Endothelial cell of umbilical vein (primary cell): ENCODE data around the gene BNIP5. TPM values are rescaled to one million over a fixed set of nuclear protein-coding genes. Genes with fewer than 3 reads are reported as not detected.

Source experiments
- BruUV-seq: library from RNA; stranded (reverse); fragments of 400-500 nt; replicated peaks from 2 replicates; lab custom pipeline; 2021; lab: Mats Ljungman, UMichigan
- CTCF ChIA-PET: fragments of 300-600, 350-600 bp; sonication (Branson Sonifier 250); formaldehyde crosslinking; loops from one replicate; lab custom pipeline; 2021; ENCODE audit warnings: antibody characterized with exemption, inconsistent platforms; lab: Charles Lee
- POLR2A ChIA-PET: fragments of 300-600, 350-600 bp; sonication (Branson Sonifier 250); formaldehyde crosslinking; loops from one replicate; lab custom pipeline; 2021; ENCODE audit warnings: antibody characterized with exemption, inconsistent platforms; lab: Charles Lee
- DNase-seq: peaks from one replicate; pipeline ENCODE4 v3.0.0-alpha.2; 2011; ENCODE audit warnings: low read depth, low spot score
- FAIRE-seq: peaks from 2 replicates; lab custom pipeline; 2011; peaks lifted over from hg19 to GRCh38; lab: Jason Lieb, UNC
- H2AFZ ChIP-seq: 2 replicates; pipeline ENCODE4 v1.6.0; 2012; ENCODE audit warnings: low read depth, low read length, control low read depth, inconsistent platforms
- H3K27ac ChIP-seq: 2 replicates; pipeline ENCODE4 v1.5.1; 2011; ENCODE audit warnings: low read depth, mild to moderate bottlenecking, control low read depth, low read length, moderate library complexity; ENCODE audit not compliant: insufficient read depth
- H3K27me3 ChIP-seq, 2 experiments: 2 replicates each; pipeline versions ENCODE4 v1.6.0 to v1.6.1; 2011; ENCODE audit warnings: low read length in 2 of 2, mixed read lengths in 1 of 2; ENCODE audit not compliant: control insufficient read depth in 2 of 2, insufficient read depth in 2 of 2
- H3K36me3 ChIP-seq, 2 experiments: 2 replicates in 1 of 2; 3 replicates in 1 of 2; pipeline ENCODE4 v1.5.1; 2011; ENCODE audit warnings: low read length in 2 of 2, mild to moderate bottlenecking in 1 of 2, moderate library complexity in 1 of 2; ENCODE audit not compliant: control insufficient read depth in 2 of 2, insufficient read depth in 2 of 2; ENCODE audit errors: extremely low read depth in 1 of 2
- H3K4me1 ChIP-seq: 3 replicates; pipeline ENCODE4 v1.5.1; 2011; ENCODE audit warnings: mild to moderate bottlenecking, low read length; ENCODE audit not compliant: control insufficient read depth, insufficient read depth; ENCODE audit errors: extremely low read depth
- H3K4me2 ChIP-seq: 2 replicates; pipeline ENCODE4 v1.6.1; 2011; ENCODE audit warnings: low read length, control low read depth, mixed read lengths; ENCODE audit not compliant: insufficient read depth
- H3K4me3 ChIP-seq, 3 experiments: fragments of 200-600 bp in 1 of 3; sonication (generic), shearing (Covaris generic) in 1 of 3; replicated peaks in 1 of 3; 2 replicates each; pipeline ENCODE4 v1.5.1; 2011 to 2016; ENCODE audit warnings: control low read depth in 3 of 3, low read length in 3 of 3, mild to moderate bottlenecking in 2 of 3, inconsistent platforms in 1 of 3, low read depth in 1 of 3, moderate library complexity in 1 of 3; ENCODE audit not compliant: insufficient read depth in 1 of 3
- H3K79me2 ChIP-seq: 2 replicates; pipeline ENCODE4 v1.6.0; 2012; ENCODE audit warnings: low read length, inconsistent platforms; ENCODE audit not compliant: control insufficient read depth, insufficient read depth
- H3K9ac ChIP-seq: replicated peaks from 2 replicates; pipeline ENCODE3; 2011; ENCODE audit warnings: low read length, control low read depth; ENCODE audit not compliant: insufficient read depth; ENCODE audit errors: extremely low read depth
- H3K9me1 ChIP-seq: replicated peaks from 3 replicates; pipeline ENCODE4 v1.6.0; 2011; ENCODE audit warnings: mild to moderate bottlenecking, low read length; ENCODE audit not compliant: control insufficient read depth, insufficient read depth; ENCODE audit errors: extremely low read depth
- H3K9me3 ChIP-seq: replicated peaks from 2 replicates; pipeline ENCODE4 v1.5.1; 2012; ENCODE audit warnings: low read length, inconsistent platforms; ENCODE audit not compliant: control insufficient read depth, insufficient read depth
- H4K20me1 ChIP-seq: replicated peaks from 2 replicates; pipeline ENCODE3; 2011; ENCODE audit warnings: mild to moderate bottlenecking, low read length; ENCODE audit not compliant: control insufficient read depth, insufficient read depth; ENCODE audit errors: extremely low read depth
- EZH2 ChIP-seq: IDR thresholded peaks from 2 replicates; pipeline ENCODE4 v1.6.1; 2012; ENCODE audit warnings: borderline replicate concordance, low read depth, mild to moderate bottlenecking, moderate library complexity, low read length, inconsistent platforms; ENCODE audit not compliant: severe bottlenecking
- FOS ChIP-seq: IDR thresholded peaks from 2 replicates; pipeline ENCODE4 v1.6.1; 2011; ENCODE audit warnings: mild to moderate bottlenecking, low read length, moderate library complexity, borderline replicate concordance; ENCODE audit not compliant: insufficient read depth
- GATA2 ChIP-seq: IDR thresholded peaks from 2 replicates; pipeline ENCODE4 v1.7.0; 2011; ENCODE audit warnings: low read depth, mild to moderate bottlenecking, moderate library complexity, mixed read lengths, low read length; ENCODE audit not compliant: insufficient read length, insufficient read depth
- MYC ChIP-seq: IDR thresholded peaks from one replicate; pipeline ENCODE4 v1.6.1; 2011; ENCODE audit warnings: mild to moderate bottlenecking, low read depth, low read length
- POLR2A ChIP-seq: IDR thresholded peaks from 2 replicates; pipeline ENCODE4 v1.6.1; 2012; ENCODE audit warnings: low read depth, mild to moderate bottlenecking, control low read depth, low read length
- POLR2AphosphoS5 ChIP-seq: IDR thresholded peaks from 2 replicates; pipeline ENCODE4 v1.6.1; 2012; ENCODE audit warnings: low read depth, mild to moderate bottlenecking, control low read depth, low read length, moderate library complexity; ENCODE audit not compliant: insufficient read depth
- dilution Hi-C: fragments of 300-500 bp; cut with MboI; formaldehyde crosslinking; loops from one replicate; pipeline ENCODE4 v1.15.0; 2019; ENCODE audit warnings: low sequenced_read_pairs; ENCODE audit not compliant: extremely low pct_ligation_motif_present
- intact Hi-C: fragments of 100-400 bp; cut with micrococcal nuclease; formaldehyde crosslinking; loops from one replicate; pipeline ENCODE4 v1.10.0; 2022
- polyA plus RNA-seq, 4 experiments: library from polyadenylated mRNA; depleted of rRNA in 3 of 4; stranded (reverse) in 3 of 4; unstranded in 1 of 4; fragments of >200 nt; gene quantifications; 2 replicates each; pipeline versions ENCODE4 v1.2.1 to v1.2.3, GENCODE V29; 2011 to 2012; ENCODE audit warnings: missing spikeins in 1 of 4
- total RNA-seq: library from RNA; stranded (reverse); gene quantifications from 2 replicates; pipeline ENCODE4 v1.2.3, GENCODE V29; 2021
- TF ChIP-seq, protein P1 (sequence below): IDR thresholded peaks from 2 replicates; pipeline ENCODE4 v1.6.1; 2011; ENCODE audit not compliant: insufficient read depth, insufficient read length
- TF ChIP-seq, protein P2 (sequence below), 2 donors: IDR thresholded peaks; 1 replicate in 1 of 2; 2 replicates in 1 of 2; pipeline ENCODE4 v1.5.1; 2011; ENCODE audit warnings: low read length in 2 of 2, mild to moderate bottlenecking in 2 of 2, moderate library complexity in 2 of 2, control low read depth in 1 of 2, inconsistent platforms in 1 of 2, low read depth in 1 of 2; ENCODE audit not compliant: insufficient read depth in 1 of 2; ENCODE audit errors: extremely low read depth in 1 of 2

The BNIP5 gene
- total and polyA plus RNA-seq, 2 donors (not counting 3 experiments of a cell fraction or from before 2014, with no cell fraction given), result not detected

DNA sequence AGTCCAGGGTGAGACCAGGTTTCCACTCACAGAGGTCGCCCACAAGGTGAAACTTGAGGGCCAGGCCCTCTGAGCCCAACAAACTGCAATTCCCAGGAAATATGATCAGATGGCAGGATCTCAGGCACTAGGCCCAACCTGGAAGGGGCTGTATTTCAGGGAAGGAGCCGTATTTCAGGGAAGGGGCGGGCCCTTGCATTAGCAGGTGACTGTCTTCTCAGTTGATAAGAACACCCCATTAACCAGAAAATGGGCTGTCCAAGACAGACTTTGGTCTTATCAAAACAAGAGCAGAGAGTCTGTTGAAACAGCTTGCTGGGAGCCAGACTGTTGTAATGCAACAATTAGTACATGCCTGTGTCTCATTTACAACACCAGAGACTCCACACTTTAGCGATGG, 10.9 kb upstream of the BNIP5 start:
- no peak overlapping the region for H3K4me2 ChIP-seq
- no peaks in the 10 kb centered on the region for H3K79me2 ChIP-seq
- intact Hi-C loops, result no loop called here
- no peak overlapping the region for H2AFZ ChIP-seq
- H3K4me3 ChIP-seq, result no peak overlapping the region
- dilution Hi-C loops, result no loop called here
- no peaks in the 10 kb centered on the region for H3K9me3 ChIP-seq
- no peaks in the 10 kb centered on the region for H3K9me1 ChIP-seq
- no TSS peak for BruUV-seq
- H4K20me1 ChIP-seq, result no peaks in the 10 kb centered on the region
- no peaks in the 10 kb centered on the region for H3K36me3 ChIP-seq
- FAIRE-seq (no peak), DNase-seq (no peak)
- H3K4me1 ChIP-seq, result peaks cover 31% of the 10 kb centered on the region
- no peak for TF ChIP-seq POLR2AphosphoS5
- TF ChIP-seq MYC, result no peak
- TF ChIP-seq POLR2A, result no peak
- TF ChIP-seq EZH2, result no peak
- TF ChIP-seq FOS, result no peak
- no peak for TF ChIP-seq GATA2
- TF ChIP-seq, protein P1, sequence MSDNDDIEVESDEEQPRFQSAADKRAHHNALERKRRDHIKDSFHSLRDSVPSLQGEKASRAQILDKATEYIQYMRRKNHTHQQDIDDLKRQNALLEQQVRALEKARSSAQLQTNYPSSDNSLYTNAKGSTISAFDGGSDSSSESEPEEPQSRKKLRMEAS, result no peak
- TF ChIP-seq, protein P2, sequence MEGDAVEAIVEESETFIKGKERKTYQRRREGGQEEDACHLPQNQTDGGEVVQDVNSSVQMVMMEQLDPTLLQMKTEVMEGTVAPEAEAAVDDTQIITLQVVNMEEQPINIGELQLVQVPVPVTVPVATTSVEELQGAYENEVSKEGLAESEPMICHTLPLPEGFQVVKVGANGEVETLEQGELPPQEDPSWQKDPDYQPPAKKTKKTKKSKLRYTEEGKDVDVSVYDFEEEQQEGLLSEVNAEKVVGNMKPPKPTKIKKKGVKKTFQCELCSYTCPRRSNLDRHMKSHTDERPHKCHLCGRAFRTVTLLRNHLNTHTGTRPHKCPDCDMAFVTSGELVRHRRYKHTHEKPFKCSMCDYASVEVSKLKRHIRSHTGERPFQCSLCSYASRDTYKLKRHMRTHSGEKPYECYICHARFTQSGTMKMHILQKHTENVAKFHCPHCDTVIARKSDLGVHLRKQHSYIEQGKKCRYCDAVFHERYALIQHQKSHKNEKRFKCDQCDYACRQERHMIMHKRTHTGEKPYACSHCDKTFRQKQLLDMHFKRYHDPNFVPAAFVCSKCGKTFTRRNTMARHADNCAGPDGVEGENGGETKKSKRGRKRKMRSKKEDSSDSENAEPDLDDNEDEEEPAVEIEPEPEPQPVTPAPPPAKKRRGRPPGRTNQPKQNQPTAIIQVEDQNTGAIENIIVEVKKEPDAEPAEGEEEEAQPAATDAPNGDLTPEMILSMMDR (IDR thresholded peaks at IDR 0.05; ENCODE audit: extremely low read depth in 1 of 2, insufficient read depth in 1 of 2, low read depth in 1 of 2, low read length in 2 of 2), result no peak
- POLR2A ChIA-PET, result no interaction called here
- no peak overlapping the region for H3K9ac ChIP-seq
- H3K27me3 ChIP-seq, result peaks cover 4 to 23% of the 10 kb centered on the region in 2 experiments
- CTCF ChIA-PET, result interaction anchor here (1.0 to 13.2 kb wide), 3 partner anchors 12 to 20 kb away, joined by 3 to 373 read pairs (median 4); no protein-coding TSS in a partner anchor
- no peak overlapping the region for H3K27ac ChIP-seq
